HAP-1 (cell line): ENCODE results near the gene SMIM36.
"Not testable (repeated sequence)": the region's sequence is repeated elsewhere in the genome, so short reads cannot be mapped to it uniquely, and the experiment has no call there.

Source experiments
- DNase-seq, 2 experiments: peaks; one replicate each; pipeline ENCODE4 v3.0.0-alpha.2; 2016 to 2020; ENCODE audit warnings: low spot score in 2 of 2
- H3K27me3 ChIP-seq: fragments of 250-450 bp; sonication (Bioruptor Pico); 2 replicates; pipeline ENCODE4 v1.5.1; 2020; ENCODE audit warnings: low read depth, mild to moderate bottlenecking, moderate library complexity
- H3K36me3 ChIP-seq: fragments of 250-450 bp; sonication (Bioruptor Pico); replicated peaks from 2 replicates; pipeline ENCODE4 v1.5.1; 2020; ENCODE audit warnings: mild to moderate bottlenecking
- H3K4me1 ChIP-seq: fragments of 250-450 bp; sonication (Bioruptor Pico); 2 replicates; pipeline ENCODE4 v1.5.1; 2020; ENCODE audit warnings: mild to moderate bottlenecking
- H3K4me3 ChIP-seq: fragments of 250-450 bp; sonication (Bioruptor Pico); 2 replicates; pipeline ENCODE4 v1.5.1; 2020; ENCODE audit warnings: mild to moderate bottlenecking, moderate library complexity
- H3K9me3 ChIP-seq: fragments of 250-450 bp; sonication (Bioruptor Pico); 2 replicates; pipeline ENCODE4 v1.5.1; 2020; ENCODE audit warnings: mild to moderate bottlenecking, moderate library complexity
- in situ Hi-C: fragments of 300-500 bp; cut with MboI; formaldehyde crosslinking; loops from 3 replicates; pipeline ENCODE4 v1.14.3; 2020; ENCODE audit warnings: low sequenced_read_pairs, inconsistent platforms, mixed read lengths

The SMIM36 gene

GRCh38 chr17:55492781-55493341 lies 18.4 kb downstream of the SMIM36 start:
- Histone ChIP-seq H3K27me3 (no peaks in the 10 kb centered on the region), H3K9me3 (no peaks in the 10 kb centered on the region), H3K4me3 (no peak overlapping the region), H3K4me1 (peaks cover 4% of the 10 kb centered on the region; the same call in 1 of the 2 replicates), H3K36me3 (no peaks in the 10 kb centered on the region)
- peak; percentile 17 to 31 for DNase-seq
- in situ Hi-C loops: loop anchor here (10.0 kb wide), 1 partner anchor 78 kb away; no protein-coding TSS in a partner anchor

GRCh38 chr17:55490376-55490775 lies 20.9 kb downstream of the SMIM36 start:
- Histone ChIP-seq H3K4me1 (peaks cover 4% of the 10 kb centered on the region; the same call in 1 of the 2 replicates), H3K36me3 (no peaks in the 10 kb centered on the region), H3K27me3 (no peaks in the 10 kb centered on the region), H3K4me3 (no peak overlapping the region), H3K9me3 (no peaks in the 10 kb centered on the region)
- in situ Hi-C loops: loop anchor here (10.0 kb wide), 1 partner anchor 76 kb away; no protein-coding TSS in a partner anchor
- no peak for DNase-seq

- Histone ChIP-seq H3K9me3 (no peaks in the 10 kb centered on the region), H3K27me3 (no peaks in the 10 kb centered on the region), H3K36me3 (no peaks in the 10 kb centered on the region), H3K4me1 (peaks cover 14% of the 10 kb centered on the region), H3K4me3 (no peak overlapping the region)
- in situ Hi-C loops: no loop called here
- DNase-seq: no peak
These were observed 23.4 kb downstream of the SMIM36 start for GRCh38 chr17:55487695-55488432.

GRCh38 chr17:55484575-55484974 lies 26.7 kb downstream of the SMIM36 start:
- Histone ChIP-seq H3K27me3 (no peaks in the 10 kb centered on the region), H3K4me1 (peaks cover 24% of the 10 kb centered on the region), H3K4me3 (no peak overlapping the region), H3K9me3 (no peaks in the 10 kb centered on the region), H3K36me3 (no peaks in the 10 kb centered on the region)
- in situ Hi-C loops: no loop called here
- DNase-seq: no peak

GRCh38 chr17:55482591-55483389 lies 28.5 kb downstream of the SMIM36 start:
- Histone ChIP-seq H3K27me3 (peaks cover 3% of the 10 kb centered on the region; the same call in 1 of the 2 replicates), H3K4me1 (peaks cover 24% of the 10 kb centered on the region), H3K9me3 (no peaks in the 10 kb centered on the region), H3K4me3 (no peak overlapping the region), H3K36me3 (no peaks in the 10 kb centered on the region)
- in situ Hi-C loops: no loop called here
- DNase-seq: peak; percentile 54 to 99

GRCh38 chr17:55480631-55481315 lies 30.5 kb downstream of the SMIM36 start:
- Histone ChIP-seq H3K27me3 (peaks cover 3% of the 10 kb centered on the region; the same call in 1 of the 2 replicates), H3K4me1 (peaks cover 24% of the 10 kb centered on the region), H3K4me3 (no peak overlapping the region), H3K36me3 (no peaks in the 10 kb centered on the region), H3K9me3 (no peaks in the 10 kb centered on the region)
- no peak for DNase-seq
- in situ Hi-C loops: no loop called here

- no peaks in the 10 kb centered on the region for H3K9me3 ChIP-seq
- DNase-seq: no peak
- H3K27me3 ChIP-seq: peaks cover 3% of the 10 kb centered on the region; the same call in 1 of the 2 replicates
- in situ Hi-C loops: no loop called here
- H3K36me3 ChIP-seq: no peaks in the 10 kb centered on the region
- H3K4me3 ChIP-seq: no peak overlapping the region
- H3K4me1 ChIP-seq: peaks cover 24% of the 10 kb centered on the region
These were observed 31.3 kb downstream of the SMIM36 start for GRCh38 chr17:55479903-55480302.

GRCh38 chr17:55478971-55479370 lies 32.3 kb downstream of the SMIM36 start:
- H3K27me3 ChIP-seq: peaks cover 3% of the 10 kb centered on the region; the same call in 1 of the 2 replicates
- H3K9me3 ChIP-seq: no peaks in the 10 kb centered on the region
- no peak overlapping the region for H3K4me3 ChIP-seq
- in situ Hi-C loops: no loop called here
- no peaks in the 10 kb centered on the region for H3K36me3 ChIP-seq
- no peak for DNase-seq
- H3K4me1 ChIP-seq: peaks cover 20% of the 10 kb centered on the region

GRCh38 chr17:55466671-55467070 lies 44.6 kb downstream of the SMIM36 start:
- no peaks in the 10 kb centered on the region for H3K27me3 ChIP-seq
- DNase-seq: no peak

GRCh38 chr17:55465771-55466170 lies 45.5 kb downstream of the SMIM36 start:
- H3K9me3 ChIP-seq, H3K27me3 ChIP-seq, H3K4me1 ChIP-seq, in situ Hi-C loops, H3K36me3 ChIP-seq, H3K4me3 ChIP-seq, DNase-seq: not testable (repeated sequence)

More at GRCh38 chr17:55466671-55467070, 44.6 kb downstream of the SMIM36 start:
- in situ Hi-C loops: no loop called here
- no peaks in the 10 kb centered on the region for H3K4me1 ChIP-seq
- H3K36me3 ChIP-seq: no peaks in the 10 kb centered on the region
- no peaks in the 10 kb centered on the region for H3K9me3 ChIP-seq
- H3K4me3 ChIP-seq: no peak overlapping the region

GRCh38 chr17:55463600-55463999 lies 47.7 kb downstream of the SMIM36 start:
- Histone ChIP-seq H3K36me3 (no peaks in the 10 kb centered on the region), H3K4me1 (no peaks in the 10 kb centered on the region), H3K27me3 (no peaks in the 10 kb centered on the region), H3K9me3 (no peaks in the 10 kb centered on the region), H3K4me3 (no peak overlapping the region)
- DNase-seq: no peak
- in situ Hi-C loops: no loop called here

GRCh38 chr17:55462711-55463110 lies 48.5 kb downstream of the SMIM36 start:
- Histone ChIP-seq H3K27me3 (no peaks in the 10 kb centered on the region), H3K36me3 (no peaks in the 10 kb centered on the region), H3K4me1 (no peaks in the 10 kb centered on the region; the same call in 1 of the 2 replicates), H3K9me3 (no peaks in the 10 kb centered on the region), H3K4me3 (no peak overlapping the region)
- DNase-seq: no peak
- in situ Hi-C loops: no loop called here

- Histone ChIP-seq H3K27me3 (no peaks in the 10 kb centered on the region), H3K36me3 (no peaks in the 10 kb centered on the region), H3K9me3 (no peaks in the 10 kb centered on the region), H3K4me3 (no peak overlapping the region), H3K4me1 (no peaks in the 10 kb centered on the region; the same call in 1 of the 2 replicates)
- in situ Hi-C loops: no loop called here
- DNase-seq: no peak
These were observed 49.0 kb downstream of the SMIM36 start for GRCh38 chr17:55462234-55462633.
